CD4-positive, alpha-beta T cell treated with Interleukin-17A for 4 hours (primary cell): ENCODE measurements around the gene LDB2.

Experiments used
- DNase-seq: peaks from one replicate; pipeline ENCODE4 v3.0.0-alpha.2; 2020; ENCODE audit warnings: mixed read lengths

LDB2 gene

GRCh38 chr4:16884673-16885460, 13.6 kb downstream of the LDB2 start:
- DNase-seq, result no peak

- DNase-seq, result no peak
Measured at GRCh38 chr4:16883806-16884205, 14.6 kb downstream of the LDB2 start.

- DNase-seq, result no peak
Measured at GRCh38 chr4:16881151-16881884, 17.1 kb downstream of the LDB2 start.

- DNase-seq, result no peak
Measured at GRCh38 chr4:16875487-16875886, 23.0 kb downstream of the LDB2 start.

GRCh38 chr4:16869594-16870245, 28.7 kb downstream of the LDB2 start:
- DNase-seq, result no peak

GRCh38 chr4:16868674-16869073, 29.8 kb downstream of the LDB2 start:
- no peak for DNase-seq

GRCh38 chr4:16867827-16868226, 30.6 kb downstream of the LDB2 start:
- DNase-seq, result no peak

GRCh38 chr4:16866974-16867373, 31.5 kb downstream of the LDB2 start:
- DNase-seq, result no peak

- DNase-seq, result no peak
Measured at GRCh38 chr4:16865897-16866283, 32.6 kb downstream of the LDB2 start.

- DNase-seq, result no peak
Measured at GRCh38 chr4:16865209-16865896, 33.1 kb downstream of the LDB2 start.

GRCh38 chr4:16864199-16864598, 34.2 kb downstream of the LDB2 start:
- DNase-seq, result no peak

GRCh38 chr4:16862697-16863096, 35.7 kb downstream of the LDB2 start:
- no peak for DNase-seq

- no peak for DNase-seq
Measured at GRCh38 chr4:16860516-16860915, 37.9 kb downstream of the LDB2 start.

GRCh38 chr4:16859031-16859430, 39.4 kb downstream of the LDB2 start:
- no peak for DNase-seq

- DNase-seq, result no peak
Measured at GRCh38 chr4:16858275-16858752, 40.1 kb downstream of the LDB2 start.

GRCh38 chr4:16857425-16857824, 41.0 kb downstream of the LDB2 start:
- DNase-seq, result no peak

- DNase-seq, result no peak
Measured at GRCh38 chr4:16853640-16854039, 44.8 kb downstream of the LDB2 start.

- no peak for DNase-seq
Measured at GRCh38 chr4:16852644-16853043, 45.8 kb downstream of the LDB2 start.

- DNase-seq, result no peak
Measured at GRCh38 chr4:16852228-16852627, 46.2 kb downstream of the LDB2 start.

- DNase-seq, result no peak
Measured at GRCh38 chr4:16846540-16847117, 51.8 kb downstream of the LDB2 start.

GRCh38 chr4:16844816-16845586, 53.4 kb downstream of the LDB2 start:
- DNase-seq, result no peak
